GM19455 (cell line): Measurements from ENCODE around the gene KLHL26.
"Not testable (repeated sequence)": the region's sequence is repeated elsewhere in the genome, so short reads cannot be mapped to it uniquely, and the experiment has no call there.

Experiments used
- ATAC-seq: cut with Tn5 transposase; IDR thresholded peaks from one replicate; pipeline ENCODE4 v1.9.1; 2021; ENCODE audit not compliant: unreplicated experiment

Gene KLHL26, protein sequence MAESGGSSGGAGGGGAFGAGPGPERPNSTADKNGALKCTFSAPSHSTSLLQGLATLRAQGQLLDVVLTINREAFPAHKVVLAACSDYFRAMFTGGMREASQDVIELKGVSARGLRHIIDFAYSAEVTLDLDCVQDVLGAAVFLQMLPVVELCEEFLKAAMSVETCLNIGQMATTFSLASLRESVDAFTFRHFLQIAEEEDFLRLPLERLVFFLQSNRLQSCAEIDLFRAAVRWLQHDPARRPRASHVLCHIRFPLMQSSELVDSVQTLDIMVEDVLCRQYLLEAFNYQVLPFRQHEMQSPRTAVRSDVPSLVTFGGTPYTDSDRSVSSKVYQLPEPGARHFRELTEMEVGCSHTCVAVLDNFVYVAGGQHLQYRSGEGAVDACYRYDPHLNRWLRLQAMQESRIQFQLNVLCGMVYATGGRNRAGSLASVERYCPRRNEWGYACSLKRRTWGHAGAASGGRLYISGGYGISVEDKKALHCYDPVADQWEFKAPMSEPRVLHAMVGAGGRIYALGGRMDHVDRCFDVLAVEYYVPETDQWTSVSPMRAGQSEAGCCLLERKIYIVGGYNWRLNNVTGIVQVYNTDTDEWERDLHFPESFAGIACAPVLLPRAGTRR

GRCh38 chr19:18636969-18637629 lies at the start of gene KLHL26:
Gene KLHL26, plus strand, starts transcription at chr19:18637028. Its CDS starts 27 bp downstream, at chr19:18637055.
- no peak for ATAC-seq

GRCh38 chr19:18587561-18587960 lies 49.3 kb upstream of the KLHL26 start:
- no peak for ATAC-seq

DNA sequence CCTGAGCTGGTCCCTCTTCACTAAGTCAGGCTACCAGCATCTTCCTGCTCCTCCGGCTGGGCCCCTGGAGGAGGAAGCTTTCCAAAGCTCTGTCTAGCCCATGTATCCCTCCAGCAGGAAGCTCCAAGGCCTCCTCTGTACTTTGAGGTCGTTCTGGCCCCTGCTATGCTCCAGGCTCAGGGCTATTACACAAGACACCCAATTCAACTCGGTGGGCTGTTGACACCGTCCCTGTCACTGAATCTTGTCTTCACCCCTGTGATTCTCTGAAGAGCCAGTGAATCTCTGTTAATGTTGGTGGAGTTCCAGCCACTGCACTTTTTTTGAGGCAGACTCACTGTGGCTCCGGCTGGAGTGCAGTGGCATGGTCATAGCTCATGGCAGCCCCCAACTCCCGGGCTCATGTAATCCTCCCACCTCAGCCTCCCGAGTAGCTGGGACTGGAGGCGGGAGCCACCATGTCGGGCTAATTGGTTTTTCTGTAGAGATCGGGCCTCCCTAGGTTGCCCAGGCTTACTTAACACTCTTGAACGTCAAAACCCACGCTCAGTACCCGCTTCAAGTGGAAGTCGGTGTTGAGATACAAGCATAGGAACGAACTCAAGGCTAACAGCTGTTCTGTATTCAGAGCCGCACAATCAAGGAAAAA lies 48.7 kb upstream of the KLHL26 start:
- peak; percentile 12 for ATAC-seq

DNA sequence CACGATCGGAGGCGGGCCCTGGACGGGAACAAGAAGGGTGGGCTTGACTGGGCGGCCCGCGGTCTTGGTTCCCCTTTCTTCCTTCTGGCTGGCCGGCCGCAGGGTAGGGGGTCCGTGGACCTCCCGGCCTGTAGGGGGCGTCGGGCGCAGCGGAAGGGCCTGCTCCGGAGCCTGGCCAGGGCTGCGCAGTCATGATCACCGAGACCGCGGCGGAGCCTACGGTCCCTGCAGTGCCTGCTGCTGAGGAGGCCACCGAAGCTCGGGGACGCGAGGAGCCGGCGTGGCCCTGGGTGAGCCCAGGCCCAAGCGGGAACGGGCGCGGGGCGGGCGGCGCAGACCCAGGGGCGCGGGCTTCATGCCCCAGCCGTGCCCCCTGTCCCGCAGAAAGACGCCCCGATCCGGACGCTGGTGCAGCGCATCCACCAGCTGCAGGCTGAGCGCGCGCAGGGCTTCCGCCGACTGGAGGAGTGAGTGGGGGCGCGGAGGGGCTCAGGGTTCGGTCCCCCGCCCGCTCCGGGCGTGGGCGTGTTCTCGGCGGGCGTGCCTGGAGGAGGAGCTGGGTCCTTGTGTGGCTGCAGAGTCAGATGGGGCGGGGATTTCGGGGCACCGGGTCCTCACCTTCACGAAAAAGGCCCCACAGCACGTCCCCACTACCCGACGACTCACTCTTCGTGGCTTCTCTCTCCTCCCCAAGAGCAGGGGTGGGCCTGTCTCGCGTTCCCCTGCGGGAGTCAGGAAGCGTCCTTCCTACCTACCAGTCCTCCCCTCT lies 48.0 kb upstream of the KLHL26 start, which contains the start of gene REX1BD:
Gene REX1BD (plus strand): TSS at position 188 of the 769 bp plus-strand sequence. CDS start 4 bp downstream, at position 192.
- ATAC-seq: peak; percentile 69

DNA sequence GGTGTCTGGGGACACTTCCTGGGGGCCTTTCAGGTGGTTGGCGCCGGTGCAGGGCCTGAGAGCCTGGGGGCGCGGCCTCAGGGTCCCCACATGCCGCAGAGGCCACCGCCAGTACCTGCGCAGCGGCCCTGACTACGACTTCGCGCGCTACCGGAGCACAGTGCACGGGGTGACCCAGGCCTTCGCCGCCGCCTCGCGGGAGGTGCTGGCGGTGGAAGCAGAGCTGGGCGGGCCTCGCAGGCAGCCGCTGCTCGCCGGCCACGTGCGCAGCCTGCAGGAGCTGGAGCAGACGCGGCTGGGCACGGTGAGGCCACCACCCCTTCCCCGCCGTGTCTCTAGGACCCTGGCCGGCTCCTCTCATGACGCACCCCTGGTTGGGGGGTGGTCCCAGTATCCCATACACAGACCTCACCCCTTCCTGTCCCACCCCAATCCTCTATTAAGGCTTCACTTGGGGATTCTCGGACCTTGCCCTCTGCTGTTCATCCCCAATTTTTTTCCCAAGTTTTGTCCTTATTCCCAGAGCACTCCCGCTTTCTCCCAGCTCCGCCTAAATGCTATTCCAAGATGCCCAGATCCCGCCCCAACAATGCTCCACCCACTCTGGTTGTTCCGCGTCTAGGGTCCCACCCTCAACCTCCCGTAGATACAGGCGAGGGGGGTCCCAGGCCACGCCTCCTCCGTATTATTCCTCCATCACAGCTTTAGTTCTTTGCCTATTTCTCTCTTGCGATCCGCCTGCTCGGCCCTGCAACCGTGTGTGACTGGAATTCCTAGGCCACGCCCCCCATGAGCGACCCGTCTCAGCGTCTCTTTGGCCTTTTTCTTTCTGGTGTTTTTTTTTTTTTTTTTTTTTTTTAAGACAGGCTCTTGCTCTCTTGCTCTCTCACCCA lies 47.2 kb upstream of the KLHL26 start:
- peak; percentile 23 for ATAC-seq

- ATAC-seq: no peak
Observed at GRCh38 chr19:18590273-18591272, 46.3 kb upstream of the KLHL26 start.

- no peak for ATAC-seq
Observed at GRCh38 chr19:18591735-18592385, 45.0 kb upstream of the KLHL26 start.

- ATAC-seq: not testable (repeated sequence)
Observed at GRCh38 chr19:18592732-18593131, 44.1 kb upstream of the KLHL26 start.

DNA sequence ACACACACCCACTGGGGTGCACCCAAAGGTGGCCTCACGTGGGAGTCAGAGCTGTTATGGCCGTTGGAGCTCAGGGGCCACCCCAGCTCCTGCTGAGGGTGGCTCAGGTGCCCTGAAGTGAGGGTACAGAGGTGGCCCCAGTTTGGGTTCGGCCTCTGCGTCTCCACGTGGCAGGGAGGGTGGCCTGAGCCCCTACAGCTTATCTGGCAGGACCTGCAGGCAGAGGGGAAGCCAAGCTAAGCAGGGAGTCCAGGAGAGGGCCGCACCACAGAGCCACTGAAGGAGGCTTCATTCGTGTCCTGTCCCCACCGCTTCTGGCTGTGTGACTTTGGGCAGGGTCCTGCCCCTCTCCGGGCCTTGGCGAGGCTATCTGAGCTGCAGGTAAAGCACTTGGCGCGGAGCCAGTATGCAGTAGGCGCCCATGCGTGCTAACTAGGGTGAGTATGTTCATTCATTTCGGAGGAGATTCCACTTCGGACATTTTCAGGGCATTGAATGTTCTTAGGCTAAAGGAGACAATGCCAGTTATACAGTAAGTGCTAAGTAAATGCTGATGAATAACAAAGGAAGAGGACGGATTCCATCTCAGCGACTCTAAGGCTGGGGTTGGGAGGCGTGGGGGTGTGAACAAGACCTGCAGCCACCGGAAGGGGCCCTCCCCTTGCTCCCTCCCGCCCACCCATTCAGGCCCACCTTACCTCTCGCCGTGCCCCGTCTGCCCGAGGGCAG lies 43.3 kb upstream of the KLHL26 start:
- ATAC-seq: no peak

GRCh38 chr19:18594096-18594823 lies 42.6 kb upstream of the KLHL26 start:
- ATAC-seq: no peak

DNA sequence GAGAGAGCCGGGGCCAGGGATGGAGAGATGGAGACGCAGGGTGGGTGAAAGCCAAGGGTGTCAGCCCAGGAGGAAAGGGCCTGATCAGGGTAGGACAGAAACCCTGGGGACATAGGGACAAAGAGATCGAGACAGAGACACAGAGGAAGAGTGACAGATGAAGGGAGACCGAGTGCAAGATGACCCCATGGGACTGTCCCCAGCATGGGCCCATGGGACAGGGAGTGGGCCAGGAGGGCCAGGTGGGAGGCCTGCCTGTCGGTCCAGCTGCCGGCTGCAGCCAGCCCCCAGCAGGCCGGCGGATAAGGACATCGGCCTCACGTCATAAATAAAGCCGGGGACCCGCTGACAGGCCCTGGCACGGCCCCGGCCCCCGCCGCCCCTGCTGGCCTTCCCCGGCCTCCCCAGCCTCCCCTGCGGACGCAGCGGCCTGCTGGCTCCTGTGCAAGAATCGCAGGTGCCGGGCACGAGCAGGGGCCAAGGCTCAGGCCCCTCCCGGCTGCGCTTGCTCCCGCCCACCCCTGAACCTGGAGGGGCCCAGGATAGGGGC lies 41.9 kb upstream of the KLHL26 start:
- no peak for ATAC-seq

GRCh38 chr19:18595475-18595874 lies 41.4 kb upstream of the KLHL26 start:
- ATAC-seq: no peak

- ATAC-seq: no peak
Observed at GRCh38 chr19:18596752-18597157, 40.1 kb upstream of the KLHL26 start.

GRCh38 chr19:18597809-18598660 lies 38.8 kb upstream of the KLHL26 start:
- no peak for ATAC-seq

DNA sequence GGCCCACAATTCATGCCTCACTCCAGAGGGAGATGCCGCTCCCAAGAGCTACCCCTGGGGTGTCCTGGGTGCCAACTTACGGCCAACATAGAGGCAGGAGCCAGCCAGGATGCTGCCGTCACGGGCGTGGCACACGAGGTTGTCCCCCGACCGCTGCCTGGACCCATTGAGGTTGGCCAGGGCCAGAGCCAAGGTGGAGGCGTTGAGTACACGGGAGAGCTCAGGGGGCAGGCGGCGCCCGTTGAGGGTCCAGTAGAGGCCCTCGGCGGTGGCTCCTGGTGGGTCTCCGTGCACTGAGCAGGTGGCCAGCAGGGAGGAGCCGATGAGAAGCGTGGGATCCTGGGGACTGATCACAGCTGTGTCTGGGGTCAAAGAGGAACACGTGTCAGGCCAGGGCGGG lies 37.3 kb upstream of the KLHL26 start:
- no peak for ATAC-seq
